Lung (tissue), 5 donors: ENCODE measurements around the gene PYROXD2. TPM values are rescaled to one million over a fixed set of nuclear protein-coding genes. Genes with fewer than 3 reads are reported as not detected.

ENCODE experiments used
- polyA plus RNA-seq, 2 donors: library from polyadenylated mRNA; stranded (reverse); fragments of 200-250 nt; gene quantifications; one replicate each; pipeline ENCODE4 v1.2.1, GENCODE V29; 2013
- small RNA-seq: library from RNA; depleted of rRNA; stranded (forward); fragments of <200 nt; gene quantifications from one replicate; pipeline ENCODE3, GENCODE V24; 2014; ENCODE audit warnings: low replicate concordance
- total RNA-seq, 2 donors: library from RNA; depleted of rRNA in 1 of 2; stranded (reverse); fragments of >200 nt in 1 of 2; gene quantifications; one replicate each; pipeline ENCODE4 v1.2.1, GENCODE V29; 2014 to 2021
- donor health status: Bipolar disorder and iron deficiency.
- donor health status: healthy.
- donor health status: DM: yes; HTN: yes; CAD: no.

The PYROXD2 gene
- total and polyA plus RNA-seq, 4 donors = 2.3 to 16.8 (median 7.5) TPM

Small RNA genes within 50 kb of the gene (small RNA-seq; reads per million reads assigned to genes)
- not detected for gene MIR4685

Other genes with a start within 250 kb of the PYROXD2 start
- gene LOXL4, start 147.0 kb downstream of the PYROXD2 start, total RNA-seq = 1 to 10 TPM; 3.2 to 3.3 TPM
- gene LOXL4, start 147.0 kb downstream of the PYROXD2 start, polyA plus RNA-seq = 1 to 10 TPM; 1.6 to 2.0 TPM
- 10 to 100 TPM; 32.3 to 89.5 TPM for gene HPS1, start 31.8 kb upstream of the PYROXD2 start, total RNA-seq
- gene HPS1, start 31.8 kb upstream of the PYROXD2 start, polyA plus RNA-seq = 10 to 100 TPM; 55.2 to 61.6 TPM